Measurements from ENCODE around the gene ATRAID. TPM values are rescaled to one million over a fixed set of nuclear protein-coding genes. Genes with fewer than 3 reads are reported as not detected.
"Not testable (repeated sequence)": the region's sequence is repeated elsewhere in the genome, so short reads cannot be mapped to it uniquely, and the experiment has no call there.

ATRAID gene
- total RNA-seq, 2 donors from 2014 or later: 80.5 to 87.3 TPM

GRCh38 chr2:27182346-27182745 lies 29.5 kb upstream of the ATRAID start:
- Mint-ChIP-seq H3K4me1 (ENCODE audit: low read depth) (no peaks in the 10 kb centered on the region), H3K9me3 (no peaks in the 10 kb centered on the region), H3K36me3 (ENCODE audit: insufficient read depth in 2 of 2) (no peaks in the 10 kb centered on the region), H3K27ac (no peak overlapping the region), H3K27me3 (ENCODE audit: low read depth) (peaks cover 52% of the 10 kb centered on the region), H3K4me3 (no peak overlapping the region)
- DNase-seq (no peak), ATAC-seq (replicated peaks in 1 of 2) (no peak)

GRCh38 chr2:27184115-27184514 lies 27.7 kb upstream of the ATRAID start:
- H3K36me3 Mint-ChIP-seq (ENCODE audit: insufficient read depth in 2 of 2): no peaks in the 10 kb centered on the region
- DNase-seq: no peak
- no peaks in the 10 kb centered on the region for H3K4me1 Mint-ChIP-seq (ENCODE audit: low read depth)
- H3K27ac Mint-ChIP-seq: no peak overlapping the region
- no peak for ATAC-seq (replicated peaks in 1 of 2)
- no peak overlapping the region for H3K4me3 Mint-ChIP-seq
- H3K9me3 Mint-ChIP-seq: no peaks in the 10 kb centered on the region
- H3K27me3 Mint-ChIP-seq (ENCODE audit: low read depth): peaks cover 50% of the 10 kb centered on the region

- ATAC-seq (replicated peaks in 1 of 2) (no peak), DNase-seq (no peak)
- Mint-ChIP-seq H3K27me3 (ENCODE audit: low read depth) (peaks cover 47% of the 10 kb centered on the region), H3K4me1 (ENCODE audit: low read depth) (no peaks in the 10 kb centered on the region), H3K36me3 (ENCODE audit: insufficient read depth in 2 of 2) (no peaks in the 10 kb centered on the region), H3K4me3 (no peak overlapping the region), H3K9me3 (no peaks in the 10 kb centered on the region), H3K27ac (no peak overlapping the region)
Measured at GRCh38 chr2:27185331-27186026, 26.4 kb upstream of the ATRAID start.

GRCh38 chr2:27186613-27187345 lies 25.1 kb upstream of the ATRAID start:
- Mint-ChIP-seq H3K27me3 (ENCODE audit: low read depth) (peaks cover 34% of the 10 kb centered on the region), H3K9me3 (no peaks in the 10 kb centered on the region)
- DNase-seq: no peak

GRCh38 chr2:27189989-27190388 lies 21.9 kb upstream of the ATRAID start:
- DNase-seq: no peak
- H3K4me3 Mint-ChIP-seq: no peak overlapping the region
- no peaks in the 10 kb centered on the region for H3K4me1 Mint-ChIP-seq (ENCODE audit: low read depth)
- H3K9me3 Mint-ChIP-seq: no peaks in the 10 kb centered on the region
- peaks cover 8% of the 10 kb centered on the region for H3K27me3 Mint-ChIP-seq (ENCODE audit: low read depth)
- H3K27ac Mint-ChIP-seq: no peak overlapping the region
- no peaks in the 10 kb centered on the region for H3K36me3 Mint-ChIP-seq (ENCODE audit: insufficient read depth in 2 of 2)
- ATAC-seq (replicated peaks in 1 of 2): no peak

More at GRCh38 chr2:27186613-27187345, 25.1 kb upstream of the ATRAID start:
- Mint-ChIP-seq H3K36me3 (ENCODE audit: insufficient read depth in 2 of 2) (no peaks in the 10 kb centered on the region), H3K4me1 (ENCODE audit: low read depth) (no peaks in the 10 kb centered on the region), H3K27ac (no peak overlapping the region), H3K4me3 (no peak overlapping the region)
- ATAC-seq (replicated peaks in 1 of 2): no peak

GRCh38 chr2:27191070-27191829 lies 20.6 kb upstream of the ATRAID start:
- DNase-seq: peak; percentile 36 to 42
- Mint-ChIP-seq H3K27me3 (ENCODE audit: low read depth) (peaks cover 4% of the 10 kb centered on the region), H3K9me3 (no peaks in the 10 kb centered on the region), H3K4me3 (no peak overlapping the region), H3K4me1 (ENCODE audit: low read depth) (no peaks in the 10 kb centered on the region), H3K36me3 (ENCODE audit: insufficient read depth in 2 of 2) (no peaks in the 10 kb centered on the region), H3K27ac (no peak overlapping the region)
- peak; percentile 62 to 65 for ATAC-seq (replicated peaks in 1 of 2)

GRCh38 chr2:27194538-27195354 lies 17.1 kb upstream of the ATRAID start:
- no peaks in the 10 kb centered on the region for H3K4me1 Mint-ChIP-seq (ENCODE audit: low read depth)
- H3K9me3 Mint-ChIP-seq: no peaks in the 10 kb centered on the region
- peaks cover 0 to 4% of the 10 kb centered on the region in 2 donors for H3K36me3 Mint-ChIP-seq (ENCODE audit: insufficient read depth in 2 of 2)
- ATAC-seq (replicated peaks in 1 of 2) (no peak), DNase-seq (no peak)
- no peaks in the 10 kb centered on the region for H3K27me3 Mint-ChIP-seq (ENCODE audit: low read depth)
- no peak overlapping the region for H3K4me3 Mint-ChIP-seq
- no peak overlapping the region for H3K27ac Mint-ChIP-seq

- not testable (repeated sequence) for H3K9me3 Mint-ChIP-seq; H3K36me3 Mint-ChIP-seq (ENCODE audit: insufficient read depth in 2 of 2); ATAC-seq (replicated peaks in 1 of 2); H3K27ac Mint-ChIP-seq; DNase-seq; H3K4me1 Mint-ChIP-seq (ENCODE audit: low read depth); H3K4me3 Mint-ChIP-seq; H3K27me3 Mint-ChIP-seq (ENCODE audit: low read depth)
Measured at GRCh38 chr2:27195799-27196198, 16.0 kb upstream of the ATRAID start.

- not testable (repeated sequence) for H3K4me3 Mint-ChIP-seq; H3K9me3 Mint-ChIP-seq; H3K27ac Mint-ChIP-seq; ATAC-seq (replicated peaks in 1 of 2); DNase-seq; H3K4me1 Mint-ChIP-seq (ENCODE audit: low read depth); H3K36me3 Mint-ChIP-seq (ENCODE audit: insufficient read depth in 2 of 2); H3K27me3 Mint-ChIP-seq (ENCODE audit: low read depth)
Measured at GRCh38 chr2:27198068-27198467, 13.8 kb upstream of the ATRAID start.

GRCh38 chr2:27198627-27199026 lies 13.2 kb upstream of the ATRAID start:
- Mint-ChIP-seq H3K27ac (no peak overlapping the region), H3K9me3 (no peaks in the 10 kb centered on the region), H3K4me3 (no peak overlapping the region), H3K27me3 (ENCODE audit: low read depth) (no peaks in the 10 kb centered on the region), H3K36me3 (ENCODE audit: insufficient read depth in 2 of 2) (peaks cover 0 to 8% of the 10 kb centered on the region in 2 donors), H3K4me1 (ENCODE audit: low read depth) (no peaks in the 10 kb centered on the region)
- ATAC-seq (replicated peaks in 1 of 2) (no peak), DNase-seq (no peak)

- Mint-ChIP-seq H3K36me3 (ENCODE audit: insufficient read depth in 2 of 2) (peaks cover 0 to 9% of the 10 kb centered on the region in 2 donors), H3K27ac (no peak overlapping the region)
Measured at GRCh38 chr2:27199241-27199640, 12.6 kb upstream of the ATRAID start.

GRCh38 chr2:27201675-27202074 lies 10.2 kb upstream of the ATRAID start:
- peaks cover 4 to 14% of the 10 kb centered on the region in 2 donors for H3K36me3 Mint-ChIP-seq (ENCODE audit: insufficient read depth in 2 of 2)

More at GRCh38 chr2:27199241-27199640, 12.6 kb upstream of the ATRAID start:
- H3K4me1 Mint-ChIP-seq (ENCODE audit: low read depth): no peaks in the 10 kb centered on the region
- no peaks in the 10 kb centered on the region for H3K9me3 Mint-ChIP-seq
- H3K27me3 Mint-ChIP-seq (ENCODE audit: low read depth): no peaks in the 10 kb centered on the region
- DNase-seq: no peak
- ATAC-seq (replicated peaks in 1 of 2): no peak
- H3K4me3 Mint-ChIP-seq: no peak overlapping the region

More at GRCh38 chr2:27201675-27202074, 10.2 kb upstream of the ATRAID start:
- Mint-ChIP-seq H3K9me3 (no peaks in the 10 kb centered on the region), H3K27ac (no peak overlapping the region), H3K4me3 (no peak overlapping the region), H3K4me1 (ENCODE audit: low read depth) (peaks cover 6% of the 10 kb centered on the region), H3K27me3 (ENCODE audit: low read depth) (no peaks in the 10 kb centered on the region)
- DNase-seq (no peak), ATAC-seq (replicated peaks in 1 of 2) (no peak)

All from activated T-cell treated with anti-CD3 and anti-CD28 coated beads, Interleukin-2, amount 50 U/mL, for 72 hours (primary cell).